Gastrocnemius medialis (tissue), 4 donors: ENCODE results near the gene URM1.

ENCODE experiments used
- CTCF ChIP-seq, 5 experiments: fragments of 450-650 bp in 3 of 5; fragments of 200-600 bp in 2 of 5; sonication (generic) in 2 of 5; IDR thresholded peaks in 4 of 5; conservative IDR thresholded peaks in 1 of 5; 1 replicate in 4 of 5; 2 replicates in 1 of 5; pipeline ENCODE4 v1.5.1; 2016 to 2019; ENCODE audit warnings: antibody characterized with exemption in 5 of 5, mild to moderate bottlenecking in 3 of 5, moderate library complexity in 3 of 5
- POLR2A ChIP-seq, 2 donors: fragments of 450-650 bp; IDR thresholded peaks; one replicate each; pipeline ENCODE4 v1.6.1; 2017; ENCODE audit warnings: antibody characterized with exemption in 2 of 2, mild to moderate bottlenecking in 2 of 2, moderate library complexity in 2 of 2

- no peak for TF ChIP-seq CTCF (IDR thresholded peaks at IDR 0.05 in 4 of 5, conservative IDR thresholded peaks at IDR 0.05 in 1 of 5)
- no peak for TF ChIP-seq POLR2A (IDR thresholded peaks at IDR 0.05)
Measured at GRCh38 chr9:128420651-128421481, 49.7 kb downstream of the URM1 start, which contains the start of gene CERCAM.
